Stimulated activated CD8-positive, alpha-beta memory T cell treated with anti-CD3 and anti-CD28 coated beads, Interleukin-2, amount 100 ng/mL, for 1 hour (primary cell): Measurements from ENCODE around the gene CELA1.
"Not testable (repeated sequence)": the region's sequence is repeated elsewhere in the genome, so short reads cannot be mapped to it uniquely, and the experiment has no call there.

ENCODE experiments used
- DNase-seq, 2 donors: peaks; one replicate each; pipeline ENCODE4 v3.0.0-alpha.2; 2020; ENCODE audit warnings: low read depth in 2 of 2

The CELA1 gene

GRCh38 chr12:51343201-51343600 is 3.3 kb downstream of the CELA1 start:
- no peak for DNase-seq

- DNase-seq, result no peak
These were observed 4.1 kb downstream of the CELA1 start for GRCh38 chr12:51342416-51342815.

GRCh38 chr12:51341251-51342007 is 5.0 kb downstream of the CELA1 start:
- DNase-seq, result peak; percentile 44 to 54

GRCh38 chr12:51339750-51340149 is 6.7 kb downstream of the CELA1 start:
- DNase-seq, result no peak

- DNase-seq, result not testable (repeated sequence)
These were observed 9.1 kb downstream of the CELA1 start for GRCh38 chr12:51337336-51337735.

GRCh38 chr12:51335931-51336330 is 10.5 kb downstream of the CELA1 start:
- DNase-seq, result no peak

DNA sequence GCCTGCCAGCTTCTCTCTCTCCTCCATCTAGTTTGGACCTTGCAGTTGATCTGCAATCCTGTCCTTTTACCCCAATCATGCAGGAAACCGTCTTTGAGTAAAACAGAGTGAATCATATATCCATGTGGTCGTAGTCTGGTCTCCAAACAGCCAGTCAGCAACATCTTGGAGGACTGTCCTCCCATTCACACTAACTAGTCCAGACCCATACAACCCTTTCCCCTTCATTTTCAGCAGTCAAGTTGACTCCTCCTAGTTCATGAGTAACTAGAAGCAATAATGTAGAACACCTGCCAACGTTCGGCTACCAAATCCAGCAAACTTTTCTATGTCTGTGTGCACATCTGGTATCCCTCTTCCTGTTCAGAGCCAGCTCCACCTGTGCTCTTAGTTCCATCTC is 11.7 kb downstream of the CELA1 start:
- no peak for DNase-seq

DNA sequence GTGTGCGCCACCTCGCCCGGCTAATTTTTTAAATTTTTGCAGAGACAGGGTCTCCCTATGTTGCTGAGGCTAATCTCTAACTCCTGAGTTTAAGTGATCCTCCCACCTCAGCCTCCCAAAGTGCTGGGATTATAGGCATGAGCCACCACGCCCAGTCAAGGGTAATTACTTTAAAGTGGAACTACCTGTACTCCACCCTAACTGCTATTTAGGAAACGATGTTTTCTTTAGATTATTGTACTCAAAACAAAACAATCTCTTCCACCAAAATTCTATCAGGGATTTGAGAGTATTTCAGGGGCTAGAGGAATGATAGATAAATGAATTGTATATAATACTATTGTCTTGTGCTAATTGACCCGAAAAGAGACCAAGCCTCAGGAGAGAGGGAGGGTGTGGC is 12.9 kb downstream of the CELA1 start:
- no peak for DNase-seq

DNA sequence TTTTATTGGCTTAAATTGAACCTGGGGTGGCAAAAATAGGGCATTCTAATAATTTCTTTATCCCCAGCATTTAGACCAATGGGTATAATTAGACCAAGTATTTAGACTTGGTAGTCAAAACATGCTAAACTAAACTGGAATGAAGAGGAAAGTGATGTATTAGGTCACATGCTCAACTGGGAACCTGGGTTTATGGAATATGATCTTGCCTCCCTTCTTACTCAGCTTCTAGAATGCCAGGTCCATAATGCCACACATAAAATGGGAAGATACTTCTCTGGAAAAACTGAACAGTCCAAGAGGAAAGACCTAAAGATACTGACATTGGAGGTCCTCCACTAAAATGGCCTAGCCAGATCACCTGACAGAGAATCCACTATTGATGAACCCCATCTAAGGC is 16.3 kb downstream of the CELA1 start:
- no peak for DNase-seq

- no peak for DNase-seq
These were observed 16.7 kb downstream of the CELA1 start for GRCh38 chr12:51329742-51330141.

DNA sequence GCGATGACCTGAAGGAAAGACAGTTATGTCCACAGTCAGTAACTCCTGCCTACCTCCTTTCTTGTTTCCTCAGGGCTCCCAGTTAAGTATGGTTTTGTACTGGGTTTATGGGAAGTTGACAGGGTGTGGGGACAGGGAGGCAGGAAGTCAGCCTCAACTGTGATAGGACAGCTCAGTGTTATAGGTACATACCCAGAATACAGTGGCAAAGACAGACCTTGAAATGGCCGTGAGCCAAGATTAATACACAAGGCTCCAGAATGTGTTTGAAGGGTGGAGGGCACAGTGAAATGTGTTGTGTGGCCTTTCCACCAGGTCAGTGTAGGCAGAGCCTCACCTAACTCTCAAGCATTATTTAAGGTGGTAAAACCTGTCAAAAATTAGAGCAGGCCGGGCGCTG is 17.9 kb downstream of the CELA1 start:
- no peak for DNase-seq

DNA sequence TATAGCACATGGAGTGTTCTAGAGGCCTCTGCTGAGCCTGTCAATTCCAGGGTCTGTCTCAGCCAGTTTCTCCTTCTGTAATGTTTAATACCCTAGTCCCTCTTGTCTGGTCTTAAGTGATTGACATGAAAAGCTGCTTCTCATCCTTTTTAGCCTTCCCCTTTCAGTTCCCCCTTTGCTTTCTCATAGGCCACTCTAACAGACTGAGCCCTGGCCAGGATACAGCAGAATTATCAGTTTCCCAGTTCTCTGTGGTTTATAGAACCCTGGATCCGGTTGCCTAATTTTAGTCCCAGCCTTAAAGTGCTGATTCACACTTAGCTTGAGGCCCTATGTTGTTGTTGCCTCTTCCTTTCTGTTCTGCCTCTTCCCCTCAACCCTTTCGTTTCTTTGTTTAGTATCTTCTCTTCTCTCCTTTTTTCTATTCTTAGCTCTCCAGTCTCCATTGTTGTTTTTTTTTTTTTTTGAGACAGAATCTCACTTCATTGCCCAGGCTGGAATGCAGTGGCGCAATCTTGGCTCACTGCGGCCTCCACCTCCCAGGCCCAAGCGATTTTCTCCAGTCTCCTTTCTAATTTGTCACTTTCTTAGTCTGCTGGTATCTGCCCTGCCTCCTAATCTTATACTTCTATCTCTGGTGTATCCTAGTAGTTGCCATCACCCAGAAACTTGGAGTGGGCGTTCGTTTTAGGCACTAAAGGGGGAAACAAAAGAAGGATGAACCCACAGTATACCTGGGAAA is 19.6 kb downstream of the CELA1 start:
- DNase-seq, result no peak

- no peak for DNase-seq
These were observed 21.5 kb downstream of the CELA1 start for GRCh38 chr12:51324953-51325352.

- peak; percentile 51 to 54 for DNase-seq
These were observed 22.2 kb downstream of the CELA1 start, which contains the start of gene BIN2 for GRCh38 chr12:51323966-51324895. BIN2 (minus strand) TSS chr12:51324174; CDS start chr12:51324102, 72 bp downstream.

DNA sequence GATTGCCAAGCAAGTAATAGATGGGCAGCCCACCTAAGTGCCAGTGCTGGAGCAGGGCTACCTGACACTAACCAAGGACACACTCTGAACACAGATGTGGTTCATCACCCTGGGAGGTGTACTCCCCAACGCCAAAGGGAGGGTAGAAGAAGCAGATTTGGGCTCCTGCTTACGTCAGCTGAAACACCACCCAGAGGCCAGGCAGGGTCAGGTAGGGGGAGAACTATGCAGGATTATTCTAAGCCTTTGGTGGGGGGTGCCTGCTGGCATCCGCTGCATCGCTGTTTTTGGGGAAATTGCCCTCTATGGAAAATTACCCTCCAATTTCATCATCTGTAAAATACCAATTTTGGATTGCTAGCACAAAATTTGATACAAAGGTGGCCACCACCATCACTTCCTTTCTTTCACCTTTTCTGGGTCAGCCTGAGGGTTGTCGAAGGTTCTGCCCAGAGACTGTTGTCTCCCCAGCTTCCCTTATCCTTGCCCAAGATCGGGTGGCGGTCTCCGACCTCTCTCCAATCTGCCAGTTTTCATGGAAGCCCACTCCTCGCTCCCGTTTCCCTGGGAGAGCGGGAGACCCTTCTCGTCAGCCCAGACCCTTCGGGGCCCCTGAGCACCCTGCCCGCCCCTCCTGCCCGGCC is 23.0 kb downstream of the CELA1 start:
- peak in 1 of 2 donors; percentile 27 for DNase-seq

GRCh38 chr12:51322452-51322851 is 24.0 kb downstream of the CELA1 start:
- DNase-seq, result no peak

DNA sequence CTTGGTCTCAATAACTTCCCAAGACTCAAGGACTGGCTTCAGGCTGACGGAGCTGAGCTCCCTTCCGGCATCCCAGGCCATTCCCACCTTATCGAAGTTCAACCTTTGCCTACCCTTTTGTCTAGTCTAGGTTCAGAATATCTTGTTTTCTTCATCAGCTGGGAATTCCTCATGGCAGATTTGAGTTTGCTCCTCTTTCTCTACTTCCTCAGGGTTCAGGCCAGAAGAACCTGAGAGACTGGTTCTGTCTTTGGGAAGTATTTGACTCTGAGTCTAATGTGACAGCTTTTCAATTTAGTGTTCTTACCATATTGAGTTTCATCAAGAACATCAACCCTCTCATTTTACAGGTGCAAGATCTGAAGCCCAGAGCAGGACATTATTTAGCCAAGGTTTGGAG is 24.6 kb downstream of the CELA1 start:
- DNase-seq, result no peak

- DNase-seq, result no peak
These were observed 25.7 kb downstream of the CELA1 start for GRCh38 chr12:51320695-51321320.

- no peak for DNase-seq
These were observed 26.2 kb downstream of the CELA1 start for GRCh38 chr12:51320311-51320694.

- DNase-seq, result peak in 1 of 2 donors; percentile 24
These were observed 27.5 kb downstream of the CELA1 start for GRCh38 chr12:51318846-51319599.
